IMR-90 (cell line): ENCODE results near the gene POLR3F. TPM values are rescaled to one million over a fixed set of nuclear protein-coding genes. Genes with fewer than 3 reads are reported as not detected.

Experiments
- ATAC-seq: fragments of 200-7000 bp; cut with Tn5 transposase; 2 replicates; pipeline ENCODE4 v1.9.1; 2020; ENCODE audit warnings: low read depth, mild to moderate bottlenecking, moderate library complexity
- BruUV-seq: library from RNA; stranded (reverse); fragments of 400-500 nt; replicated peaks from 2 replicates; lab custom pipeline; 2021; lab: Mats Ljungman, UMichigan
- CTCF ChIA-PET: fragments of 300-600 bp; formaldehyde crosslinking; extraction: SDS; loops from one replicate; lab custom pipeline; 2021; ENCODE audit warnings: antibody characterized with exemption; lab: Yijun Ruan, JAX
- POLR2A ChIA-PET: fragments of 300-600 bp; sonication (Branson Sonifier 250); formaldehyde crosslinking; loops from one replicate; lab custom pipeline; 2022; ENCODE audit warnings: antibody characterized with exemption; ENCODE audit not compliant: unreplicated experiment; lab: Charles Lee
- DNase-seq: peaks from one replicate; pipeline ENCODE4 v3.0.0; 2013
- H2AFZ ChIP-seq: replicated peaks from 2 replicates; pipeline ENCODE3; 2013; ENCODE audit warnings: low read length, mild to moderate bottlenecking; ENCODE audit not compliant: poor library complexity
- H2AK5ac ChIP-seq: 2 replicates; pipeline ENCODE4 v1.6.1; 2013; ENCODE audit warnings: low read depth, low read length, inconsistent platforms
- H2AK9ac ChIP-seq: replicated peaks from 2 replicates; pipeline ENCODE3; 2013; ENCODE audit warnings: mild to moderate bottlenecking, low read depth, low read length, moderate library complexity; ENCODE audit not compliant: poor library complexity
- H2BK120ac ChIP-seq: 2 replicates; pipeline ENCODE4 v1.6.1; 2013; ENCODE audit warnings: low read depth, low read length, inconsistent platforms
- H2BK15ac ChIP-seq: 3 replicates; pipeline ENCODE4 v1.6.1; 2013; ENCODE audit warnings: low read depth, low read length, inconsistent platforms
- H2BK20ac ChIP-seq: 2 replicates; pipeline ENCODE4 v1.6.1; 2013; ENCODE audit warnings: low read depth, mild to moderate bottlenecking, inconsistent platforms, low read length, moderate library complexity
- H2BK5ac ChIP-seq: 2 replicates; pipeline ENCODE4 v1.6.1; 2013; ENCODE audit warnings: mild to moderate bottlenecking, low read depth, low read length, inconsistent platforms; ENCODE audit not compliant: poor library complexity, severe bottlenecking
- H3K14ac ChIP-seq: replicated peaks from 2 replicates; pipeline ENCODE4 v1.6.1; 2013; ENCODE audit warnings: low read depth, low read length, inconsistent platforms
- H3K18ac ChIP-seq: 2 replicates; pipeline ENCODE4 v1.6.1; 2013; ENCODE audit warnings: low read depth, low read length, control low read depth
- H3K23ac ChIP-seq: 2 replicates; pipeline ENCODE4 v1.6.1; 2013; ENCODE audit warnings: low read depth, low read length, inconsistent platforms
- H3K27ac ChIP-seq: 2 replicates; pipeline ENCODE4 v1.5.1; 2013; ENCODE audit warnings: mild to moderate bottlenecking, control low read depth, low read length; ENCODE audit not compliant: insufficient read depth
- H3K27me3 ChIP-seq: 2 replicates; pipeline ENCODE4 v1.6.1; 2013; ENCODE audit warnings: low read length; ENCODE audit not compliant: control insufficient read depth, insufficient read depth
- H3K36me3 ChIP-seq: 2 replicates; pipeline ENCODE4 v1.6.1; 2013; ENCODE audit warnings: low read length, mixed read lengths; ENCODE audit not compliant: control insufficient read depth, insufficient read depth
- H3K4ac ChIP-seq: 2 replicates; pipeline ENCODE4 v1.6.1; 2013; ENCODE audit warnings: low read depth, low read length, inconsistent platforms
- H3K4me1 ChIP-seq: 2 replicates; pipeline ENCODE4 v1.6.1; 2013; ENCODE audit warnings: low read length, mixed read lengths; ENCODE audit not compliant: control insufficient read depth, insufficient read depth
- H3K4me2 ChIP-seq: 2 replicates; pipeline ENCODE4 v1.6.1; 2013; ENCODE audit warnings: low read depth, mild to moderate bottlenecking, control low read depth, low read length, moderate library complexity
- H3K4me3 ChIP-seq: 2 replicates; pipeline ENCODE4 v1.5.1; 2013; ENCODE audit warnings: low read depth, mild to moderate bottlenecking, control low read depth, low read length, moderate library complexity; ENCODE audit not compliant: insufficient read depth
- H3K56ac ChIP-seq: 2 replicates; pipeline ENCODE4 v1.6.1; 2013; ENCODE audit warnings: low read length, inconsistent platforms; ENCODE audit not compliant: insufficient read depth; ENCODE audit errors: extremely low read depth
- H3K79me1 ChIP-seq, 2 experiments: 2 replicates each; pipeline ENCODE4 v1.6.1; 2013; ENCODE audit warnings: low read length in 2 of 2, inconsistent platforms in 1 of 2, low read depth in 1 of 2
- H3K9ac ChIP-seq: 2 replicates; pipeline ENCODE4 v1.6.1; 2013; ENCODE audit warnings: low read depth, low read length, control low read depth
- H3K9me1 ChIP-seq: 2 replicates; pipeline ENCODE4 v1.6.1; 2013; ENCODE audit warnings: low read length, inconsistent platforms; ENCODE audit not compliant: insufficient read depth
- H3K9me3 ChIP-seq: 2 replicates; pipeline ENCODE4 v1.6.1; 2013; ENCODE audit warnings: low read length; ENCODE audit not compliant: control insufficient read depth, insufficient read depth
- H4K20me1 ChIP-seq: 2 replicates; pipeline ENCODE4 v1.6.1; 2013; ENCODE audit warnings: low read length, inconsistent platforms; ENCODE audit not compliant: insufficient read depth
- H4K5ac ChIP-seq: 2 replicates; pipeline ENCODE4 v1.6.1; 2013; ENCODE audit warnings: mild to moderate bottlenecking, low read depth, low read length, control low read depth
- H4K8ac ChIP-seq, 2 experiments: 2 replicates each; pipeline ENCODE4 v1.6.1; 2013; ENCODE audit warnings: low read depth in 2 of 2, low read length in 2 of 2, control low read depth in 1 of 2, inconsistent platforms in 1 of 2
- H4K91ac ChIP-seq: 2 replicates; pipeline ENCODE4 v1.6.1; 2013; ENCODE audit warnings: low read depth, low read length, inconsistent platforms; ENCODE audit not compliant: insufficient read depth
- BHLHE40 ChIP-seq: fragments of 150-350 bp; IDR thresholded peaks from 2 replicates; pipeline ENCODE4 v1.6.1; 2016; ENCODE audit warnings: mild to moderate bottlenecking, low read depth, low read length
- CEBPB ChIP-seq: IDR thresholded peaks from 2 replicates; pipeline ENCODE4 v1.6.1; 2012; ENCODE audit warnings: low read depth, low read length, improper control_type of control experiment
- CHD1 ChIP-seq: IDR thresholded peaks from 2 replicates; pipeline ENCODE4 v1.6.1; 2012; ENCODE audit warnings: low read depth, low read length, improper control_type of control experiment
- FOS ChIP-seq: fragments of 150-350 bp; IDR thresholded peaks from 2 replicates; pipeline ENCODE4 v1.6.1; 2016; ENCODE audit warnings: low read depth, low read length
- MAFK ChIP-seq: IDR thresholded peaks from 2 replicates; pipeline ENCODE4 v1.6.1; 2012; ENCODE audit warnings: low read depth, low read length, improper control_type of control experiment
- MAZ ChIP-seq: IDR thresholded peaks from 2 replicates; pipeline ENCODE4 v1.6.1; 2012; ENCODE audit warnings: low read depth, mild to moderate bottlenecking, low read length, improper control_type of control experiment, moderate library complexity, borderline replicate concordance
- MXI1 ChIP-seq: IDR thresholded peaks from 2 replicates; pipeline ENCODE4 v1.6.1; 2012; ENCODE audit warnings: low read depth, mild to moderate bottlenecking, low read length, moderate library complexity, borderline replicate concordance
- NFE2L2 ChIP-seq: fragments of 150-350 bp; IDR thresholded peaks from 2 replicates; pipeline ENCODE4 v1.6.1; 2016; ENCODE audit warnings: low read depth, mild to moderate bottlenecking, low read length
- POLR2A ChIP-seq: IDR thresholded peaks from 2 replicates; pipeline ENCODE4 v1.6.1; 2012; ENCODE audit warnings: mild to moderate bottlenecking, low read depth, low read length
- RAD21 ChIP-seq: IDR thresholded peaks from 2 replicates; pipeline ENCODE4 v1.6.1; 2012; ENCODE audit warnings: low read length, improper control_type of control experiment
- RCOR1 ChIP-seq: IDR thresholded peaks from 2 replicates; pipeline ENCODE4 v1.6.1; 2012; ENCODE audit warnings: mild to moderate bottlenecking, low read length, improper control_type of control experiment; ENCODE audit not compliant: insufficient replicate concordance
- RFX5 ChIP-seq: IDR thresholded peaks from 2 replicates; pipeline ENCODE4 v1.8.0; 2012; ENCODE audit warnings: low read depth, mild to moderate bottlenecking, low read length, moderate library complexity
- SMC3 ChIP-seq: fragments of 150-350 bp; IDR thresholded peaks from 2 replicates; pipeline ENCODE4 v1.6.1; 2016; ENCODE audit warnings: low read depth, mild to moderate bottlenecking, antibody characterized with exemption, low read length, moderate library complexity
- WGBS, 2 experiments: methylation state at CpG; one replicate each; pipeline versions ENCODE4 v1.1.5 to v1.1.7; 2013; ENCODE audit warnings: missing lambda C conversion rate in 2 of 2; ENCODE audit not compliant: insufficient read length in 1 of 2; ENCODE audit errors: extremely low coverage in 2 of 2; 5-methylcytosine and 5-hydroxymethylcytosine counted together
- dilution Hi-C: fragments of 300-500 bp; cut with HindIII; formaldehyde crosslinking; loops from one replicate; pipeline ENCODE4 v1.14.3; 2018; ENCODE audit warnings: low sequenced_read_pairs; ENCODE audit not compliant: unreplicated experiment
- in situ Hi-C: fragments of 300-500 bp; cut with MboI; formaldehyde crosslinking; loops from 3 replicates; pipeline ENCODE4 v1.14.3; 2019; ENCODE audit warnings: low sequenced_read_pairs, inconsistent platforms, mixed read lengths
- intact Hi-C: fragments of 100-400 bp; cut with micrococcal nuclease; formaldehyde crosslinking; loops from 2 replicates; pipeline ENCODE4 v1.10.0; 2022
- polyA plus RNA-seq, 3 experiments: library from polyadenylated mRNA; depleted of rRNA; stranded (reverse); fragments of >200 nt; gene quantifications; 2 replicates each; pipeline ENCODE4 v1.2.3, GENCODE V29; 2012; ENCODE audit warnings: low replicate concordance in 1 of 3
- total RNA-seq: library from RNA; depleted of rRNA; stranded (reverse); fragments of >200 nt; gene quantifications from 2 replicates; pipeline ENCODE4 v1.2.3, GENCODE V29; 2012
- TF ChIP-seq, protein P1 (sequence below): conservative IDR thresholded peaks from 2 replicates; pipeline ENCODE4 v1.5.1; 2012; ENCODE audit warnings: mild to moderate bottlenecking, low read depth, low read length, improper control_type of control experiment
- TF ChIP-seq, protein P2 (sequence below): fragments of 150-350 bp; IDR thresholded peaks from 2 replicates; pipeline ENCODE4 v1.6.1; 2016; ENCODE audit warnings: low read depth, mild to moderate bottlenecking, low read length, moderate library complexity, borderline replicate concordance
- TF ChIP-seq, protein P3 (sequence below): fragments of 150-350 bp; IDR thresholded peaks from 2 replicates; pipeline ENCODE4 v1.6.1; 2017; ENCODE audit warnings: mild to moderate bottlenecking, antibody characterized with exemption, low read length, low read depth

Gene POLR3F
- total and polyA plus RNA-seq, 2 of the 4 experiments (the other 2 are of a cell fraction), result 5.7 to 7.2 TPM

DNA sequence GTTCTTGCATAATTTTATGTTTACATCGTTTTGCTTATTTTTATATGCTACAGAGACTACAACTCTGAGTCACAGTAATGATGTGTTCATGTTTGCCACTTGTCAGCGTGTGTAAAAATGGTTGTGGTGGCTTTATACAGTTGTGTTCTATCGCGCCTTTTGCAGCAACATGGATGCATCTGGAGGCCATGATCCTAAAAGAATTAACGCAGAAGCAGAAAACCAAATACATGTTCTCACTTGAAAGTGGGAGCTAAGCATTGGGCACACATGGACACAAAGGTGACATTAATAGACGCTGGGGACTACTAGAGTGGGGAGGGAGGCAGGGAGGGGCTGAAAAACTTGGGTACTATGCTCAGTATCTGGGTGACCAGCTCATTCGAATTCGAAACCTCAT is 39.6 kb downstream of the POLR3F start:
- no peak overlapping the region for H2BK20ac ChIP-seq
- H3K9me3 ChIP-seq, result no peaks in the 10 kb centered on the region
- dilution Hi-C loops, result no loop called here
- ChIA-PET POLR2A (interaction anchor here (1.0 kb wide), 1 partner anchor 40 kb away, joined by 4 read pairs; the partner anchor contains the start of genes DZANK1 and POLR3F), CTCF (interaction anchor here (1.4 kb wide), 1 partner anchor 20 kb away, joined by 4 read pairs; no protein-coding TSS in a partner anchor)
- H4K91ac ChIP-seq, result peak overlapping the region; percentile 30
- H3K27me3 ChIP-seq, result no peaks in the 10 kb centered on the region; the same call in 1 of the 2 replicates
- no peak overlapping the region for H3K18ac ChIP-seq
- H3K23ac ChIP-seq, result no peak overlapping the region
- H3K14ac ChIP-seq, result no peak overlapping the region; the same call in 1 of the 2 replicates
- no peaks in the 10 kb centered on the region for H4K20me1 ChIP-seq
- DNase-seq, result no peak
- no peak overlapping the region for H3K27ac ChIP-seq
- no peak overlapping the region for H2BK15ac ChIP-seq
- peak overlapping the region; percentile 71 for H2BK5ac ChIP-seq
- no TSS peak for BruUV-seq
- peak overlapping the region; percentile 67 for H2AFZ ChIP-seq
- peak overlapping the region; percentile 16; the same call in 1 of the 2 replicates for H2AK5ac ChIP-seq
- peak overlapping the region; percentile 83 for H3K4me2 ChIP-seq
- intact Hi-C loops, result loop anchor here (2.0 kb wide), 1 partner anchor 40 kb away; the partner anchor contains the start of genes DZANK1 and POLR3F
- H4K8ac ChIP-seq, result peak overlapping the region; percentile 85 to 99
- peak overlapping the region; percentile 70 for H3K4me3 ChIP-seq
- H3K36me3 ChIP-seq, result peaks cover 5% of the 10 kb centered on the region
- peak overlapping the region; percentile 97 for H4K5ac ChIP-seq
- H3K9ac ChIP-seq, result no peak overlapping the region
- H3K9me1 ChIP-seq, result peaks cover 8% of the 10 kb centered on the region
- 67% methylated on average over 1 of the region's 8 CpGs; no CpG with 5 or more reads in 1 of the 2 experiments for WGBS, 2 experiments
- H3K79me1 ChIP-seq, result peaks cover 13 to 27% of the 10 kb centered on the region in 2 experiments
- peak overlapping the region; percentile 89 for H3K4ac ChIP-seq
- H2BK120ac ChIP-seq, result no peak overlapping the region
- H3K4me1 ChIP-seq, result peaks cover 4% of the 10 kb centered on the region; the same call in 1 of the 2 replicates
- no peak for ATAC-seq
- H3K56ac ChIP-seq, result peak overlapping the region; percentile 33; the same call in 1 of the 2 replicates
- peak overlapping the region; percentile 1 for H2AK9ac ChIP-seq
- in situ Hi-C loops, result no loop called here
- TF ChIP-seq NFE2L2 (no peak), SMC3 (no peak), CEBPB (no peak), CHD1 (no peak), RFX5 (no peak), BHLHE40 (no peak), MAFK (no peak), MAZ (no peak), MXI1 (no peak), RCOR1 (no peak), FOS (no peak), POLR2A (no peak), RAD21 (no peak)
- TF ChIP-seq, protein P1, sequence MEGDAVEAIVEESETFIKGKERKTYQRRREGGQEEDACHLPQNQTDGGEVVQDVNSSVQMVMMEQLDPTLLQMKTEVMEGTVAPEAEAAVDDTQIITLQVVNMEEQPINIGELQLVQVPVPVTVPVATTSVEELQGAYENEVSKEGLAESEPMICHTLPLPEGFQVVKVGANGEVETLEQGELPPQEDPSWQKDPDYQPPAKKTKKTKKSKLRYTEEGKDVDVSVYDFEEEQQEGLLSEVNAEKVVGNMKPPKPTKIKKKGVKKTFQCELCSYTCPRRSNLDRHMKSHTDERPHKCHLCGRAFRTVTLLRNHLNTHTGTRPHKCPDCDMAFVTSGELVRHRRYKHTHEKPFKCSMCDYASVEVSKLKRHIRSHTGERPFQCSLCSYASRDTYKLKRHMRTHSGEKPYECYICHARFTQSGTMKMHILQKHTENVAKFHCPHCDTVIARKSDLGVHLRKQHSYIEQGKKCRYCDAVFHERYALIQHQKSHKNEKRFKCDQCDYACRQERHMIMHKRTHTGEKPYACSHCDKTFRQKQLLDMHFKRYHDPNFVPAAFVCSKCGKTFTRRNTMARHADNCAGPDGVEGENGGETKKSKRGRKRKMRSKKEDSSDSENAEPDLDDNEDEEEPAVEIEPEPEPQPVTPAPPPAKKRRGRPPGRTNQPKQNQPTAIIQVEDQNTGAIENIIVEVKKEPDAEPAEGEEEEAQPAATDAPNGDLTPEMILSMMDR, result no peak
- TF ChIP-seq, protein P2, sequence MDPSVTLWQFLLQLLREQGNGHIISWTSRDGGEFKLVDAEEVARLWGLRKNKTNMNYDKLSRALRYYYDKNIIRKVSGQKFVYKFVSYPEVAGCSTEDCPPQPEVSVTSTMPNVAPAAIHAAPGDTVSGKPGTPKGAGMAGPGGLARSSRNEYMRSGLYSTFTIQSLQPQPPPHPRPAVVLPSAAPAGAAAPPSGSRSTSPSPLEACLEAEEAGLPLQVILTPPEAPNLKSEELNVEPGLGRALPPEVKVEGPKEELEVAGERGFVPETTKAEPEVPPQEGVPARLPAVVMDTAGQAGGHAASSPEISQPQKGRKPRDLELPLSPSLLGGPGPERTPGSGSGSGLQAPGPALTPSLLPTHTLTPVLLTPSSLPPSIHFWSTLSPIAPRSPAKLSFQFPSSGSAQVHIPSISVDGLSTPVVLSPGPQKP, result no peak
- TF ChIP-seq, protein P3, sequence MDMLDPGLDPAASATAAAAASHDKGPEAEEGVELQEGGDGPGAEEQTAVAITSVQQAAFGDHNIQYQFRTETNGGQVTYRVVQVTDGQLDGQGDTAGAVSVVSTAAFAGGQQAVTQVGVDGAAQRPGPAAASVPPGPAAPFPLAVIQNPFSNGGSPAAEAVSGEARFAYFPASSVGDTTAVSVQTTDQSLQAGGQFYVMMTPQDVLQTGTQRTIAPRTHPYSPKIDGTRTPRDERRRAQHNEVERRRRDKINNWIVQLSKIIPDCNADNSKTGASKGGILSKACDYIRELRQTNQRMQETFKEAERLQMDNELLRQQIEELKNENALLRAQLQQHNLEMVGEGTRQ, result no peak
